ENCODE results near the gene NR1D2. TPM values are rescaled to one million over a fixed set of nuclear protein-coding genes. Genes with fewer than 3 reads are reported as not detected.
"Not testable (repeated sequence)": the region's sequence is repeated elsewhere in the genome, so short reads cannot be mapped to it uniquely, and the experiment has no call there.

NR1D2 gene
- total RNA-seq, 1 experiment from 2014 or later: 8.7 TPM

DNA sequence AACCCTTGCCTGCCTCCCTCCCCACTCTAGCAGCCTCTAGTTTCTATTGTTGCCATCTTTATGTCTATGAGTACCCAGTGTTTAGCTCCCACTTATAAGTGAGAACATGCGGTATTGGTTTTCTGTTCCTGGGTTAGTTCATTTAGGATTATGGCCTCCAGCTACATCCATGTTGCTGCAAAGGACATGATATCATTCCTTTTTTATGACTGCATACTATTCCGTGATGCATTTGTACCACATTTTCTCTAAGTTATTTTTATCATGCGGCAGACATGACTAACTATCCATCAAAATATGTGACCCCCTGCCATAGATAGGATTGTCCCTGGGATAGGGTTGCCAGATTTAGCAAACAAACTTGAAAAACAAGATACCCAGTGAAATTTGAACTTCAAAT is 58.4 kb downstream of the NR1D2 start:
- Histone ChIP-seq H3K36me3 (ENCODE audit: insufficient read depth, low read length, poor library complexity, severe bottlenecking) (no peaks in the 10 kb centered on the region), H3K27ac (ENCODE audit: low read depth, low read length, poor library complexity, severe bottlenecking) (no peak overlapping the region), H3K4me1 (ENCODE audit: insufficient read depth, low read length, poor library complexity, severe bottlenecking) (no peaks in the 10 kb centered on the region), H3K9me3 (ENCODE audit: low read depth, low read length, poor library complexity, severe bottlenecking) (no peaks in the 10 kb centered on the region), H3K27me3 (replicated peaks; ENCODE audit: insufficient read depth, low read depth, low read length, poor library complexity) (no peaks in the 10 kb centered on the region), H3K4me3 (ENCODE audit: low read depth, low read length, poor library complexity, severe bottlenecking) (no peak overlapping the region)
- POLR2A ChIA-PET (ENCODE audit: low non-redundant PET): no interaction called here
- CTCF ChIA-PET: no interaction called here
- BruUV-seq (replicated peaks): no TSS peak
- DNase-seq (ENCODE audit: low spot score): no peak
- intact Hi-C loops (cut with micrococcal nuclease; ENCODE audit: unreplicated experiment): no loop called here
- no peak for TF ChIP-seq EZH2 (IDR thresholded peaks at IDR 0.05; ENCODE audit: borderline replicate concordance, low read depth, low read length, poor library complexity, severe bottlenecking)
- TF ChIP-seq, protein P1, sequence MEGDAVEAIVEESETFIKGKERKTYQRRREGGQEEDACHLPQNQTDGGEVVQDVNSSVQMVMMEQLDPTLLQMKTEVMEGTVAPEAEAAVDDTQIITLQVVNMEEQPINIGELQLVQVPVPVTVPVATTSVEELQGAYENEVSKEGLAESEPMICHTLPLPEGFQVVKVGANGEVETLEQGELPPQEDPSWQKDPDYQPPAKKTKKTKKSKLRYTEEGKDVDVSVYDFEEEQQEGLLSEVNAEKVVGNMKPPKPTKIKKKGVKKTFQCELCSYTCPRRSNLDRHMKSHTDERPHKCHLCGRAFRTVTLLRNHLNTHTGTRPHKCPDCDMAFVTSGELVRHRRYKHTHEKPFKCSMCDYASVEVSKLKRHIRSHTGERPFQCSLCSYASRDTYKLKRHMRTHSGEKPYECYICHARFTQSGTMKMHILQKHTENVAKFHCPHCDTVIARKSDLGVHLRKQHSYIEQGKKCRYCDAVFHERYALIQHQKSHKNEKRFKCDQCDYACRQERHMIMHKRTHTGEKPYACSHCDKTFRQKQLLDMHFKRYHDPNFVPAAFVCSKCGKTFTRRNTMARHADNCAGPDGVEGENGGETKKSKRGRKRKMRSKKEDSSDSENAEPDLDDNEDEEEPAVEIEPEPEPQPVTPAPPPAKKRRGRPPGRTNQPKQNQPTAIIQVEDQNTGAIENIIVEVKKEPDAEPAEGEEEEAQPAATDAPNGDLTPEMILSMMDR (conservative IDR thresholded peaks at IDR 0.05; ENCODE audit: low read depth, low read length): no peak

DNA sequence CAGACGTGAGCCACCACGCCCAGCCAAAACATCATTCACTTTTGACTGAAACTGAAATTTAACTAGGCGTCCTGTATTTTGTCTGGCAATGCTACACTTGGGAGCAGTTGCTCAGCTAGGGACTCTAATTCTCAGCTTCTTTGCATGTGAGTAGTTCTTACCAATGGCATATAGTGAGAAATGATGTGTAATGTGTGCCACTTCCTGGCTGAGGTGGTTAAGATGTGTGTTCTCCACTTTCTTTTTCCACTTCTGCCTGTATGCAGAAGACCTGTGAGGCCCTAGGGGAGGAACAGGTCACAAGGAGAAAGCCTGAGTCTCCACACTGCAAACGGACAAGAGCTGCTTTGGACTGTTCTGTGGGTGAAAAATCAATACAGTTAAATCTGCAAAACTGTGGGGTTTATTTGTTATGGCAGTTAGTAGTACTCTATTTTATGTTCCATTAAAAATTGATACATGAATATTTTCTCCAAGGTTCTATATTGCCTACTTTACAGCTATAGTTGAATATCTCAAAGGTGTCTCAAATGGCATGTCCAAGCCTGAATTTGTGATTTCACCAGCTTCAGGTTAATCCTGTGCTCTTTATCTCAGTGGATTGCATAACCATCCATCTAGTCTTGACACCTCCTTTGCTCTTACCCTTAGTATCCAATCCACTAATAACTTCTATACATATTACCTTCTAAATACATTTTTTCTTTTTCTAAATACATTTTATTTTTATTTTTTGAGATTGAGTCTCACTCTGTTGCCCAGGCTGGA is 59.3 kb downstream of the NR1D2 start:
- Histone ChIP-seq H3K27ac (ENCODE audit: low read depth, low read length, poor library complexity, severe bottlenecking) (no peak overlapping the region), H3K9me3 (ENCODE audit: low read depth, low read length, poor library complexity, severe bottlenecking) (no peaks in the 10 kb centered on the region), H3K4me1 (ENCODE audit: insufficient read depth, low read length, poor library complexity, severe bottlenecking) (no peaks in the 10 kb centered on the region), H3K27me3 (replicated peaks; ENCODE audit: insufficient read depth, low read depth, low read length, poor library complexity) (no peaks in the 10 kb centered on the region), H3K4me3 (ENCODE audit: low read depth, low read length, poor library complexity, severe bottlenecking) (no peak overlapping the region), H3K36me3 (ENCODE audit: insufficient read depth, low read length, poor library complexity, severe bottlenecking) (no peaks in the 10 kb centered on the region)
- POLR2A ChIA-PET (ENCODE audit: low non-redundant PET): no interaction called here
- intact Hi-C loops (cut with micrococcal nuclease; ENCODE audit: unreplicated experiment): no loop called here
- TF ChIP-seq EZH2 (IDR thresholded peaks at IDR 0.05; ENCODE audit: borderline replicate concordance, low read depth, low read length, poor library complexity, severe bottlenecking): no peak
- TF ChIP-seq, protein P1 (conservative IDR thresholded peaks at IDR 0.05; ENCODE audit: low read depth, low read length): no peak
- DNase-seq (ENCODE audit: low spot score): no peak
- CTCF ChIA-PET: no interaction called here
- no TSS peak for BruUV-seq (replicated peaks)

DNA sequence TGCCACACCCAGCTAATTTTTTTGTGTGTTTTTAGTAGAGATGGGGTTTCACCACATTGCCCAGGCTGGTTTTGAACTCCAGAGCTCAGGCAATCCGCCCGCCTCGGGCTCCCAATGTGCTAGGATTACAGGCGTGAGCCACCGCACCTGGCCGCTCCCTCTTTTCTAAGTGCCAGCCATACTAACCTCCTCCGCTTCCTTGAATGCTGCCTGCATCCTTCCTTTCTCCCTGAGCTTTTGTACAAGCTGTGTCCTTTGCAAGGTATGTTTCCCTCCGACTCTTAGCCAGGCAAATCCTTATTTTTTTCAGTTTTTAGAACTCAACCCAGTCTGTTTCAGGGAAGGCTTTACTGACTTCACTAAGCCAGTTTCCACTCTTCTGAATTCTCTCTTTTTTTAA is 60.6 kb downstream of the NR1D2 start:
- CTCF ChIA-PET: no interaction called here
- Histone ChIP-seq H3K9me3 (ENCODE audit: low read depth, low read length, poor library complexity, severe bottlenecking) (no peaks in the 10 kb centered on the region), H3K27me3 (replicated peaks; ENCODE audit: insufficient read depth, low read depth, low read length, poor library complexity) (no peaks in the 10 kb centered on the region), H3K27ac (ENCODE audit: low read depth, low read length, poor library complexity, severe bottlenecking) (no peak overlapping the region), H3K4me3 (ENCODE audit: low read depth, low read length, poor library complexity, severe bottlenecking) (no peak overlapping the region), H3K36me3 (ENCODE audit: insufficient read depth, low read length, poor library complexity, severe bottlenecking) (no peaks in the 10 kb centered on the region), H3K4me1 (ENCODE audit: insufficient read depth, low read length, poor library complexity, severe bottlenecking) (no peaks in the 10 kb centered on the region)
- BruUV-seq (replicated peaks): no TSS peak
- intact Hi-C loops (cut with micrococcal nuclease; ENCODE audit: unreplicated experiment): no loop called here
- POLR2A ChIA-PET (ENCODE audit: low non-redundant PET): no interaction called here
- DNase-seq (ENCODE audit: low spot score): no peak
- no peak for TF ChIP-seq EZH2 (IDR thresholded peaks at IDR 0.05; ENCODE audit: borderline replicate concordance, low read depth, low read length, poor library complexity, severe bottlenecking)
- TF ChIP-seq, protein P1 (conservative IDR thresholded peaks at IDR 0.05; ENCODE audit: low read depth, low read length): no peak

DNA sequence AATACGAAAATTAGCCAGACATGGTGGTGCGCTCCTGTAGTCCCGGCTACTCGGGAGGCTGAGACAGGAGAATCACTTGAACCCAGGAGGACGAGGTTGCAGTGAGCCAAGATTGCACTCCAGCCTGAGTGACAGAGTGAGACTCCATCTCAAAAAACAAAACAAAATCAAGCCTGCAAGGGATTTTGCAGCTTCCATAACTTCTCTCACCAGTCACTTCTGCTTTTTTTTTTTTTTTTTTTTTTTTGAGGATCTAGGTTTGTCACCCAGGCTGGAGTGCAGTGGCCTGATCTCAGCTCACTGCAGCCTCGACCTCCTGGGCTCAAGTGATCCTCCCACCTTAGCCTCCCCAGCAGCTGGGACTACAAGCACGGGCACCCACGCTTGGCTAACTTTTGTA is 65.7 kb downstream of the NR1D2 start:
- POLR2A ChIA-PET (ENCODE audit: low non-redundant PET); H3K4me3 ChIP-seq (ENCODE audit: low read depth, low read length, poor library complexity, severe bottlenecking); BruUV-seq (replicated peaks); H3K27ac ChIP-seq (ENCODE audit: low read depth, low read length, poor library complexity, severe bottlenecking); H3K36me3 ChIP-seq (ENCODE audit: insufficient read depth, low read length, poor library complexity, severe bottlenecking); H3K27me3 ChIP-seq (replicated peaks; ENCODE audit: insufficient read depth, low read depth, low read length, poor library complexity); DNase-seq (ENCODE audit: low spot score); H3K9me3 ChIP-seq (ENCODE audit: low read depth, low read length, poor library complexity, severe bottlenecking); CTCF ChIA-PET; H3K4me1 ChIP-seq (ENCODE audit: insufficient read depth, low read length, poor library complexity, severe bottlenecking); intact Hi-C loops (cut with micrococcal nuclease; ENCODE audit: unreplicated experiment): not testable (repeated sequence)

All from A673 (cell line).